GM18526 (cell line): ENCODE measurements around the gene OPA1.

Source experiments
- POLR2A ChIP-seq: IDR thresholded peaks from 3 replicates; pipeline ENCODE4 v1.6.1; 2011; ENCODE audit not compliant: insufficient read length; ENCODE audit errors: extremely low read depth

Gene OPA1

GRCh38 chr3:193573403-193574191, 19.4 kb upstream of the OPA1 start:
- TF ChIP-seq POLR2A = no peak

DNA sequence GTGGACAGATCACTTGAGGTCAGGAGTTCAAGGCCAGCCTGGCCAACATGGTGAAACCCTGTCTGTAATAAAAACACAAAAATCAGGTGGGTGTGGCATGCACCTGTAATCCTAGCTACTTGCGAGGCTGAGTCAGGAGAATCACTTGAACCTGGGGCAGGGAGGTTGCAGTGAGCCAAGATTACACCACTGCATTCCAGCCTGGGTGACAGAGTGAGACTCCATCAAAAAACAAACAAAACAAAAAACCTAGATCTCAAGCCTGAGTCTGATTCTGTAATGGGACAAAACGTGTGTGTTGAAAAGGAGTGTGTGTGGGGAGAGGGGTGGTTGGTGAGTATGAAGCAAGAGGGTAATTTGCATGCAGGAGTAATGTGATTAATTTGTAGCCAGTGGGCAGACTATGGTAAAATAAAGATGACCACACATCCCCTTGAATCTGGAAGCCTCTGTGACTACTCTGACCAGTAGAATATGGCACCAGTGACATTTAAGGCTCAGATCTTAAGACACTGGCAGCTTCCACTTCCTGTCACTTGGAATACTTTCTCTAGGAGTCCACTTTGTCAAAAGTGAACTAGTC, 18.4 kb upstream of the OPA1 start:
- TF ChIP-seq POLR2A = no peak

- TF ChIP-seq POLR2A = no peak
These were observed 7.5 kb upstream of the OPA1 start for GRCh38 chr3:193585530-193585929.

DNA sequence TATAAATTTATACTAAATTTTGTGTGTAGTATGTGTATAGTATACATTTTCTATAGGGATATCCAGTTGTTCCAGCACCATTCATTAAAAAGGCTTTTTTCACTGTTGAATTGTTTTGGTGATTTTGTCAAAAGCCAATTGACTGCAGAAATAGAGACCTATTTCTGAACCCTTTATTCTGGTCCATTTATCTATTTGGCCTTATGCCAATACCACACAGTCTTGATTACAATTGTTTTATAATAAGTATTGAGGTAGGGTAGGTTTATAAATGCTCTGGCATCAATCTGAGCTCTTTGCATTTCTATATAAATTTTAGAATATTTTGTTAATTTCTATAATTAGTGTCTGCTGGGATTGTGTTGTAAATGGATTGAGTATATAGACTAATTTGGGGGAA, 6.5 kb upstream of the OPA1 start:
- TF ChIP-seq POLR2A = no peak

GRCh38 chr3:193589129-193589528, 3.9 kb upstream of the OPA1 start:
- TF ChIP-seq POLR2A = no peak

DNA sequence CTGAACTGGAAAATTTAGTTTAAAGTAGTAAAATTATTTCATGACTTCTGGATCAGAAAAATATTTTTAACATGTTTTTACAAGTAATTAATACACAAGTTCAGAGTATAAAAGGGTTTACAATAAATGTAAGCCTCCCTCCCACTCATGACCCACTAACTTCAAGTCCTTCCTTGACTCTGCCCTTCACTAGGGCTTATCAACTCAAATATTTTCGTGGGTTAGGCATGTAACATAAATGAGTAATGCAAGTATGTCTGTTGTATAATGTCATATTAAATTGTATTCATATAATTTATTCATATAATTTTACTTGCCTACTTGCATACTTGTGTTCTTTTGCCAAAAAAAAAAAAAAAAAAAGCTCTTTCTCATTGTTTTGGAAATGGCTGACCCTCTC, 3.4 kb upstream of the OPA1 start:
- no peak for TF ChIP-seq POLR2A

DNA sequence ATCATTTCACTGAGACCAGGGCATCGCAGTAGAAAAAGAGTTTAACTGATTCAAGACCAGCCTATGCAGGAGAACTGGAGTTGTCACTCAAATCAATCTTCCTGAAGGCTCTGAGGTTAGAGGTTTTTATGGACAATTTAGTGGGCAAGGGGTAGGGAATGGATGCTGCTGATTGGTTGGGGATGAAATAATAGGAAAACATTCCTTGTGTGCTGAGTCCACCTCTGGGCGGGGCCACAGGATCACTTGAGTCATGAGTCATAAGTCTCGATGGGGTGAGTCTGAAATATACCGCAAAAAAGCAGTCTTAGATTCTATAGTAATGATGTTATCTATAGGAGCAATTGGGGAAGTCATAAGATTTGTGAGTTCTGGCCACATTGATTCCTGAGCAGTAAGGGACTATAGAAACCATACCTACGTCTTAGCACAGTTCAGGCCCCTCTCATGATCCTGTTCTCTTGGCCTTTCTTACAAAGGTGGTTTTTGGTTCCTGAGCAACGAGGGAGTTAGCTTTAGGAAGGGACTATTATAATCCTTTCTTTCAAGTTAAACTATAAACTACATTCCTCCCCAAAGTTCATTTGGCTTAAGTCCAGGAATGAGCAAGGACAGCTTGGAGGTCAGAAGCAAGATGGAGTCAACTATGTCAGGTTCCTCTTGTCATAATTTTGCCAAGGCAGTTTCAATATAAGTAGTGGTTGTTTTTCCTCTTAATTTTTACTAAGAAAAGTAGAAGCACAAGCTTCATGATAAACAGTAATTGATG, 2.7 kb upstream of the OPA1 start:
- no peak for TF ChIP-seq POLR2A

GRCh38 chr3:193593668-193594030, 641 bp downstream of the OPA1 start:
- TF ChIP-seq POLR2A = no peak

GRCh38 chr3:193594946-193595689, 2.1 kb downstream of the OPA1 start:
- TF ChIP-seq POLR2A = no peak

- TF ChIP-seq POLR2A = no peak
These were observed 3.0 kb downstream of the OPA1 start for GRCh38 chr3:193595939-193596487.

GRCh38 chr3:193598202-193598601, 5.2 kb downstream of the OPA1 start:
- TF ChIP-seq POLR2A = no peak

- TF ChIP-seq POLR2A = no peak
These were observed 6.4 kb downstream of the OPA1 start for GRCh38 chr3:193599393-193599792.

DNA sequence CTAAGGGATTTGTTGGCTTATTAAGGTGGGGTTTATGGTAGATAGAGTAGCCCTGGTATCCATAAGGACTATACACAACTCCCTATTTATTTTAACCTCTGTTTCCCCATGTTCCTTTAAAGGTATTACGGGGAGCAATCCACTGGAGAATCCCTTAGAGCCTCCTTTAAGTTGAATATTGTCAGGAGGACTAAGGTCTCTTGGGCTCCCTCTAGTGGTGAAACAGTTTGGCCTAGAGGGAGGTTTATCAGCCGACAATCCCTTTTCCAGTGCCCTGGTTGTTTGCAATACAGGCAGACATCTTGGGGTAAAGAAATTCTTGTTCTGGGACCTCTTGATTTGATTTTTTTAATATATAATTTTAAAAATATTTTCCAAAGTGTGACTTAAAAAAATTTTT, 12.9 kb downstream of the OPA1 start:
- TF ChIP-seq POLR2A = no peak

DNA sequence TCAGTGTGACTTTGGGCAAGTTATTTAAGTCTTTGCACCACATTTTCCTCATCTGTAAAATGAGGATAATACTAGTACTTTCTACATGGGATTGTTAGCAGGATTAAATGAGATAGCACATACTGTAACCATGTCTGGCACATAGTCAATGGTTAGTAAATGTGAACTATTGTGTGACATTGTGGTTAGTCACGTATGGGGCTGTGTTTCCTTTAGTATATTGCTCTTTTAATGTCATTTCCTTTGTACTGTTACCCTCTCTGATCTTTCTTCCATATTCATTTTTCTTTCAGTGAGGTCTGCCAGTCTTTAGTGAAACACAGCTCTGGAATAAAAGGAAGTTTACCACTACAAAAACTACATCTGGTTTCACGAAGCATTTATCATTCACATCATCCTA, 21.4 kb downstream of the OPA1 start:
- no peak for TF ChIP-seq POLR2A

- TF ChIP-seq POLR2A = no peak
These were observed 24.6 kb downstream of the OPA1 start for GRCh38 chr3:193617628-193618027.
